ENCODE results near the gene SUFU. TPM values are rescaled to one million over a fixed set of nuclear protein-coding genes. Genes with fewer than 3 reads are reported as not detected.

Gene SUFU
- total and polyA plus RNA-seq, 2 of the 13 experiments (the other 11 are each of a cell fraction or from before 2014, with no cell fraction given) = 2.9 to 5.5 TPM

DNA sequence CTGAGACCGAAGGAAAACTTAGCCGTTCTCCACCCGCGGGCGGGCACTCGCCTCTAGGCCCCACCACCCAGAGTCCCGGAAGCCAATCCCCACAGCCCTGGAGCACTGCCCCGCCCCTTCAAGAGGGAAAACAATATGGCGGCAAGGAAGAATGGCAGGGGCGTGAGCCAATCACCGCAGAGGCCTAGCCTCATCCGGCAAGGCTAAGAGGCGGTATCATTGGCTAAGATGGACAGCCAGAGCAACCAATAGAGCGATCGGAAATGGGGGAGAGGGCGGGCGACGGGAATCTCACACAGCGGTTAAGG is 1.8 kb upstream of the SUFU start (continued):
- no peak for TF ChIP-seq E2F5 (CRISPR knock-in tag; conservative IDR thresholded peaks at IDR 0.05)
- no peak for TF ChIP-seq GLI4 (CRISPR knock-in tag; IDR thresholded peaks at IDR 0.05; ENCODE audit: borderline replicate concordance)
- TF ChIP-seq CENPT (CRISPR knock-in tag; IDR thresholded peaks at IDR 0.05; ENCODE audit: low read depth) = no peak
- no peak for TF ChIP-seq TBX2 (CRISPR knock-in tag; IDR thresholded peaks at IDR 0.05; ENCODE audit: borderline replicate concordance)
- peak; percentile 7; the same call in 1 of the 2 replicates for TF ChIP-seq IKZF5 (CRISPR knock-in tag; IDR thresholded peaks at IDR 0.05)
- no peak for TF ChIP-seq ZNF672 (CRISPR knock-in tag; IDR thresholded peaks at IDR 0.05)
- TF ChIP-seq POLR2AphosphoS2 (IDR thresholded peaks at IDR 0.05; ENCODE audit: low read depth, low read length) = no peak
- no peak for TF ChIP-seq KDM6A (CRISPR knock-in tag; IDR thresholded peaks at IDR 0.05; ENCODE audit: low read depth)
- TF ChIP-seq NONO (IDR thresholded peaks at IDR 0.05) = no peak
- TF ChIP-seq NONO (CRISPR knock-in tag; conservative IDR thresholded peaks at IDR 0.05) = no peak; the same call in 1 of the 2 replicates
- no peak for TF ChIP-seq CENPBD1 (CRISPR knock-in tag; IDR thresholded peaks at IDR 0.05; ENCODE audit: borderline replicate concordance, low read depth)
- no peak for TF ChIP-seq NRL (CRISPR knock-in tag; IDR thresholded peaks at IDR 0.05; ENCODE audit: borderline replicate concordance)
- no peak for TF ChIP-seq TARDBP (CRISPR knock-in tag; IDR thresholded peaks at IDR 0.05)
- TF ChIP-seq PCBP2 (optimal IDR thresholded peaks at IDR 0.05; ENCODE audit: low read depth, low read length, poor library complexity, severe bottlenecking) = no peak
- no peak for TF ChIP-seq DNMT3B (CRISPR knock-in tag; conservative IDR thresholded peaks at IDR 0.05)
- no peak for TF ChIP-seq KLF12 (CRISPR knock-in tag; IDR thresholded peaks at IDR 0.05; ENCODE audit: borderline replicate concordance)
- TF ChIP-seq ZNF562 (CRISPR knock-in tag; IDR thresholded peaks at IDR 0.05; ENCODE audit: borderline replicate concordance) = no peak
- no peak for TF ChIP-seq WIZ (CRISPR knock-in tag; IDR thresholded peaks at IDR 0.05)
- TF ChIP-seq YY1 (IDR thresholded peaks at IDR 0.05; ENCODE audit: insufficient read depth, insufficient replicate concordance, low read depth, low read length) = peak; percentile 96
- no peak for TF ChIP-seq FOXM1 (CRISPR knock-in tag; IDR thresholded peaks at IDR 0.05)
- no peak for TF ChIP-seq MTERF4 (CRISPR knock-in tag; IDR thresholded peaks at IDR 0.05)
- TF ChIP-seq, protein P1, sequence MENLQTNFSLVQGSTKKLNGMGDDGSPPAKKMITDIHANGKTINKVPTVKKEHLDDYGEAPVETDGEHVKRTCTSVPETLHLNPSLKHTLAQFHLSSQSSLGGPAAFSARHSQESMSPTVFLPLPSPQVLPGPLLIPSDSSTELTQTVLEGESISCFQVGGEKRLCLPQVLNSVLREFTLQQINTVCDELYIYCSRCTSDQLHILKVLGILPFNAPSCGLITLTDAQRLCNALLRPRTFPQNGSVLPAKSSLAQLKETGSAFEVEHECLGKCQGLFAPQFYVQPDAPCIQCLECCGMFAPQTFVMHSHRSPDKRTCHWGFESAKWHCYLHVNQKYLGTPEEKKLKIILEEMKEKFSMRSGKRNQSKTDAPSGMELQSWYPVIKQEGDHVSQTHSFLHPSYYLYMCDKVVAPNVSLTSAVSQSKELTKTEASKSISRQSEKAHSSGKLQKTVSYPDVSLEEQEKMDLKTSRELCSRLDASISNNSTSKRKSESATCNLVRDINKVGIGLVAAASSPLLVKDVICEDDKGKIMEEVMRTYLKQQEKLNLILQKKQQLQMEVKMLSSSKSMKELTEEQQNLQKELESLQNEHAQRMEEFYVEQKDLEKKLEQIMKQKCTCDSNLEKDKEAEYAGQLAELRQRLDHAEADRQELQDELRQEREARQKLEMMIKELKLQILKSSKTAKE (CRISPR knock-in tag; IDR thresholded peaks at IDR 0.05; ENCODE audit: borderline replicate concordance) = no peak
- no peak for TF ChIP-seq PRMT3 (CRISPR knock-in tag; IDR thresholded peaks at IDR 0.05; ENCODE audit: borderline replicate concordance, low read depth)
- no peak for TF ChIP-seq RAD51 (IDR thresholded peaks at IDR 0.05; ENCODE audit: borderline replicate concordance)
- peak; percentile 39; the same call in 1 of the 2 replicates for TF ChIP-seq KMT2B (CRISPR knock-in tag; IDR thresholded peaks at IDR 0.05)
- no peak for TF ChIP-seq ZNF12 (CRISPR knock-in tag; IDR thresholded peaks at IDR 0.05)

Measured in HepG2 (cell line).